Aorta (tissue), 5 donors: Measurements from ENCODE around the gene CYP46A1. TPM values are rescaled to one million over a fixed set of nuclear protein-coding genes. Genes with fewer than 3 reads are reported as not detected.

Experiments used
- ATAC-seq: fragments of 200-7000 bp; cut with Tn5 transposase; one replicate; pipeline ENCODE4 v1.9.1; 2022; ENCODE audit warnings: moderate library complexity; ENCODE audit not compliant: low FRiP score
- DNase-seq, 2 donors: peaks; one replicate each; pipeline ENCODE4 v3.0.0-alpha.2; 2020
- H3K27ac ChIP-seq, 2 donors: one replicate each; pipeline ENCODE4 v1.5.1; 2013; ENCODE audit warnings: low read length in 2 of 2, mild to moderate bottlenecking in 2 of 2, moderate library complexity in 2 of 2, control low read depth in 1 of 2, inconsistent platforms in 1 of 2, low read depth in 1 of 2
- H3K27me3 ChIP-seq, 2 donors: one replicate each; pipeline ENCODE4 v1.6.1; 2013; ENCODE audit warnings: control low read depth in 1 of 2, low read length in 1 of 2, mild to moderate bottlenecking in 1 of 2, moderate library complexity in 1 of 2; ENCODE audit not compliant: insufficient read depth in 2 of 2, control insufficient read depth in 1 of 2
- H3K36me3 ChIP-seq, 2 donors: one replicate each; pipeline ENCODE4 v1.6.1; 2013; ENCODE audit warnings: control low read depth in 1 of 2, low read length in 1 of 2, mild to moderate bottlenecking in 1 of 2; ENCODE audit not compliant: insufficient read depth in 2 of 2, control insufficient read depth in 1 of 2
- H3K4me1 ChIP-seq, 2 donors: one replicate each; pipeline ENCODE4 v1.6.1; 2013; ENCODE audit warnings: low read length in 2 of 2, control low read depth in 1 of 2, mild to moderate bottlenecking in 1 of 2, moderate library complexity in 1 of 2; ENCODE audit not compliant: insufficient read depth in 2 of 2, control insufficient read depth in 1 of 2
- H3K4me3 ChIP-seq, 2 donors: one replicate each; pipeline ENCODE4 v1.5.1; 2013; ENCODE audit warnings: low read length in 2 of 2, control low read depth in 1 of 2, mild to moderate bottlenecking in 1 of 2
- H3K9me3 ChIP-seq: one replicate; pipeline ENCODE4 v1.6.1; 2013; ENCODE audit warnings: mild to moderate bottlenecking, low read length; ENCODE audit not compliant: control insufficient read depth
- WGBS, 2 donors: extraction: QIAGEN DNeasy Blood & Tissue Kit; methylation state at CpG; one replicate each; pipeline ENCODE4 v1.1.7; 2013; 5-methylcytosine and 5-hydroxymethylcytosine counted together
- intact Hi-C, 2 donors: fragments of 100-400 bp; cut with DNase I; formaldehyde crosslinking; loops; one replicate each; pipeline versions ENCODE4 v1.14.2 to v1.15.0; 2022
- polyA plus RNA-seq, 2 donors: library from polyadenylated mRNA; stranded (reverse); fragments of 200-250 nt; gene quantifications; one replicate each; pipeline ENCODE4 v1.2.3, GENCODE V29; 2013
- total RNA-seq, 2 donors: library from RNA; stranded (reverse); fragmentation: NEBNext Ultra II Directional; extraction: Animal tissue kit (Norgen Biotek cat#: 25700); gene quantifications; one replicate each; pipeline ENCODE4 v1.2.1, GENCODE V29; 2021
- donor health status: healthy with polysubstance abuse.
- donor health status: Bipolar disorder and iron deficiency.
- donor health status: DM: no; HTN: no; CAD: no.
- donor health status: DM: no; HTN: no; CAD: no.
- donor health status: DM: yes; HTN: yes; CAD: no.

Gene CYP46A1
- total and polyA plus RNA-seq, 4 donors: 0.68 to 3.7 (median 0.97) TPM; not detected in 1

GRCh38 chr14:99662846-99663245 lies 21.3 kb upstream of the CYP46A1 start:
- H3K4me1 ChIP-seq: no peaks in the 10 kb centered on the region
- no peak overlapping the region for H3K27ac ChIP-seq
- no peaks in the 10 kb centered on the region for H3K9me3 ChIP-seq
- H3K36me3 ChIP-seq: no peaks in the 10 kb centered on the region
- H3K4me3 ChIP-seq: no peak overlapping the region
- H3K27me3 ChIP-seq: no peaks in the 10 kb centered on the region
- intact Hi-C loops: no loop called here
- no peak for DNase-seq
- ATAC-seq: no peak
- WGBS, 2 donors: 91 to 94% methylated on average over 10 of the region's 10 CpGs

- intact Hi-C loops: no loop called here
- H3K4me3 ChIP-seq: no peak overlapping the region
- DNase-seq (no peak), ATAC-seq (no peak)
- no peaks in the 10 kb centered on the region for H3K27me3 ChIP-seq
- no peaks in the 10 kb centered on the region for H3K9me3 ChIP-seq
- no peaks in the 10 kb centered on the region for H3K4me1 ChIP-seq
- no peaks in the 10 kb centered on the region for H3K36me3 ChIP-seq
- H3K27ac ChIP-seq: no peak overlapping the region
- WGBS, 2 donors: 80 to 81% methylated on average over 12 of the region's 12 CpGs
Measured at GRCh38 chr14:99663386-99664057, 20.6 kb upstream of the CYP46A1 start.

GRCh38 chr14:99664058-99664936 lies 19.8 kb upstream of the CYP46A1 start:
- intact Hi-C loops: no loop called here
- 52 to 56% methylated on average over 8 of the region's 8 CpGs for WGBS, 2 donors
- Histone ChIP-seq H3K9me3 (no peaks in the 10 kb centered on the region), H3K4me1 (no peaks in the 10 kb centered on the region), H3K36me3 (no peaks in the 10 kb centered on the region), H3K27me3 (no peaks in the 10 kb centered on the region), H3K27ac (no peak overlapping the region), H3K4me3 (no peak overlapping the region)
- DNase-seq (no peak), ATAC-seq (no peak)

GRCh38 chr14:99664937-99665273 lies 19.2 kb upstream of the CYP46A1 start:
- Histone ChIP-seq H3K4me3 (no peak overlapping the region), H3K9me3 (no peaks in the 10 kb centered on the region), H3K36me3 (no peaks in the 10 kb centered on the region), H3K27me3 (no peaks in the 10 kb centered on the region), H3K4me1 (no peaks in the 10 kb centered on the region), H3K27ac (no peak overlapping the region)
- DNase-seq: no peak
- intact Hi-C loops: no loop called here
- WGBS, 2 donors: 90 to 91% methylated on average over 12 of the region's 12 CpGs
- no peak for ATAC-seq

GRCh38 chr14:99666533-99666932 lies 17.6 kb upstream of the CYP46A1 start:
- intact Hi-C loops: no loop called here
- Histone ChIP-seq H3K4me1 (no peaks in the 10 kb centered on the region), H3K27ac (no peak overlapping the region), H3K27me3 (no peaks in the 10 kb centered on the region), H3K4me3 (no peak overlapping the region), H3K36me3 (no peaks in the 10 kb centered on the region), H3K9me3 (no peaks in the 10 kb centered on the region)
- ATAC-seq (peak; percentile 5), DNase-seq (no peak)
- WGBS, 2 donors: 74 to 78% methylated on average over 6 of the region's 6 CpGs

- 62 to 66% methylated on average over 2 of the region's 2 CpGs for whole genome bisulfite sequencing, 2 donors
- ATAC-seq (no peak), DNase-seq (no peak)
- H3K4me1 ChIP-seq: no peaks in the 10 kb centered on the region
- H3K36me3 ChIP-seq: no peaks in the 10 kb centered on the region
- H3K27me3 ChIP-seq: no peaks in the 10 kb centered on the region
- H3K9me3 ChIP-seq: no peaks in the 10 kb centered on the region
- intact Hi-C loops: no loop called here
- H3K4me3 ChIP-seq: no peak overlapping the region
- no peak overlapping the region for H3K27ac ChIP-seq
Measured at GRCh38 chr14:99667045-99667444, 17.1 kb upstream of the CYP46A1 start.

GRCh38 chr14:99667821-99668220 lies 16.3 kb upstream of the CYP46A1 start:
- peak; percentile 6 for ATAC-seq
- no peaks in the 10 kb centered on the region for H3K36me3 ChIP-seq
- H3K9me3 ChIP-seq: no peaks in the 10 kb centered on the region
- H3K27me3 ChIP-seq: no peaks in the 10 kb centered on the region
- no peak overlapping the region for H3K27ac ChIP-seq
- H3K4me3 ChIP-seq: no peak overlapping the region
- no peaks in the 10 kb centered on the region for H3K4me1 ChIP-seq
- DNase-seq: no peak
- intact Hi-C loops: no loop called here
- 88 to 92% methylated on average over 9 of the region's 9 CpGs for WGBS, 2 donors

GRCh38 chr14:99668307-99669295 lies 15.5 kb upstream of the CYP46A1 start:
- H3K4me1 ChIP-seq: no peaks in the 10 kb centered on the region
- H3K27me3 ChIP-seq: no peaks in the 10 kb centered on the region
- DNase-seq (no peak), ATAC-seq (no peak)
- no peak overlapping the region for H3K27ac ChIP-seq
- WGBS, 2 donors: 85 to 92% methylated on average over 26 to 27 of the region's 27 CpGs
- no peak overlapping the region for H3K4me3 ChIP-seq
- H3K9me3 ChIP-seq: no peaks in the 10 kb centered on the region
- no peaks in the 10 kb centered on the region for H3K36me3 ChIP-seq
- intact Hi-C loops: no loop called here
